GM10266 (cell line): ENCODE results near the gene LARGE1.

Experiments used
- DNase-seq: peaks from one replicate; pipeline ENCODE4 v3.0.0; 2012; ENCODE audit errors: extremely low spot score
- TF ChIP-seq, protein P1 (sequence below): IDR thresholded peaks from 2 replicates; pipeline ENCODE4 v1.5.1; 2012; ENCODE audit warnings: mild to moderate bottlenecking, low read depth; ENCODE audit not compliant: control insufficient read depth, insufficient read depth; ENCODE audit errors: missing control alignments

LARGE1 gene

DNA sequence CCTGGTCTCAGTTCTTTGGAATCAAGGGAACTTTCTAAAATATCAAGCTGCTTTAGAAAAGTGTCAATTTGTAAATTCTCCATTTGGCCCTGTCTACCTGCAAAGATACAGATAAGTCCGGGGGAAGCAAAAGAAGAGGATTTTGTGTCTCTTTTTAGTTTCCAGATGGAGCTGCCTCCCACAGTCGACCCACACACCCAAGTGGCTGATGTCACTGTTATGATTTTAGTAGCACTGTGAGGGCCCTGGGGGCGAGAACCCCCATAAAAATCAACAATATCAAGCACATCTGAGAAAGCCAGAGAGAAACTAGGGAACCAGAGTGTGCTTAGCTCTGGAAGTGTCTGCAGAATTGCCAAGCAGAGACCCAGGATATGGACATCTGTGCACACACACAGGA lies 212.7 kb downstream of the LARGE1 start:
- TF ChIP-seq, protein P1, sequence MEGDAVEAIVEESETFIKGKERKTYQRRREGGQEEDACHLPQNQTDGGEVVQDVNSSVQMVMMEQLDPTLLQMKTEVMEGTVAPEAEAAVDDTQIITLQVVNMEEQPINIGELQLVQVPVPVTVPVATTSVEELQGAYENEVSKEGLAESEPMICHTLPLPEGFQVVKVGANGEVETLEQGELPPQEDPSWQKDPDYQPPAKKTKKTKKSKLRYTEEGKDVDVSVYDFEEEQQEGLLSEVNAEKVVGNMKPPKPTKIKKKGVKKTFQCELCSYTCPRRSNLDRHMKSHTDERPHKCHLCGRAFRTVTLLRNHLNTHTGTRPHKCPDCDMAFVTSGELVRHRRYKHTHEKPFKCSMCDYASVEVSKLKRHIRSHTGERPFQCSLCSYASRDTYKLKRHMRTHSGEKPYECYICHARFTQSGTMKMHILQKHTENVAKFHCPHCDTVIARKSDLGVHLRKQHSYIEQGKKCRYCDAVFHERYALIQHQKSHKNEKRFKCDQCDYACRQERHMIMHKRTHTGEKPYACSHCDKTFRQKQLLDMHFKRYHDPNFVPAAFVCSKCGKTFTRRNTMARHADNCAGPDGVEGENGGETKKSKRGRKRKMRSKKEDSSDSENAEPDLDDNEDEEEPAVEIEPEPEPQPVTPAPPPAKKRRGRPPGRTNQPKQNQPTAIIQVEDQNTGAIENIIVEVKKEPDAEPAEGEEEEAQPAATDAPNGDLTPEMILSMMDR = no peak
- DNase-seq = no peak

DNA sequence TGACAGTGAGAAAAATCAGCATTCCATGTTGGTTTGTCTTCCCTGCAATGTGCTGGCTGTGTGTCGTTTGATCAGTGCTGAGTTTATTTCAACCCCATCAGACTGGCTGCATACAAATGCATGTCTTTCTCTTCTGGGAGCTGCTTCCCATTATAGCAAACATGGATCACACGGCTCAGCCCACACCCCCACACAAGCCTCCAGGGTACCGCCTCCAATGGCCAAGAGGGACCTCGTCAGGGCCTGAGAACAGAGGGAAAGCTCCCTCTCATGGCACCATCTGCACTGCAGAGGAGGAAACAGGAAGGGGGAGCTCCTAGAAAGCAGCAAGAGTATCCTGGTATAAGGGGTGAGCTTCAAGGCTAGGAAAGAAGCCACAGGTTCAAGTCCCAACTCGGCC lies 214.2 kb downstream of the LARGE1 start:
- no peak for DNase-seq
- TF ChIP-seq, protein P1 = no peak

- TF ChIP-seq, protein P1 = no peak
- DNase-seq = no peak
Measured at GRCh38 chr22:33699176-33699575, 221.1 kb downstream of the LARGE1 start.

DNA sequence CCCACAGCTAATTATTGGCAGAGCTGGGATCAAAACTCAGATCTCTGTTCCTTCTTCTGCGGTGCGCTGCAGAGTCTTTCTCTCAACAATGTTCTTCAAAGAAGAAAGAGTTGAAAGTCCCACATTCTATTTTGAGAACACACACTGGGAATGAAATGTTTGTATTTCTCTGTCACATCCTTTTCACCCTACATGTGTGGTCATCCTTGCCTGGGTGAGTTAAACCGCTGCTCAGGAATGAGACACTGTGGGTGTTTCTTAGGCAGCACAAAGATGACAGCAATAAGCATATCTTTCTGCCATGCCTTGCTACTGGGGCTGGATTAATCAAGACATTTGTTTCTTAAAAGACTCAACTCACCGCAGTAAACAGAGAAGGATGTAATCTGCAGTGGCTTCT lies 222.6 kb downstream of the LARGE1 start:
- TF ChIP-seq, protein P1 = no peak
- no peak for DNase-seq

DNA sequence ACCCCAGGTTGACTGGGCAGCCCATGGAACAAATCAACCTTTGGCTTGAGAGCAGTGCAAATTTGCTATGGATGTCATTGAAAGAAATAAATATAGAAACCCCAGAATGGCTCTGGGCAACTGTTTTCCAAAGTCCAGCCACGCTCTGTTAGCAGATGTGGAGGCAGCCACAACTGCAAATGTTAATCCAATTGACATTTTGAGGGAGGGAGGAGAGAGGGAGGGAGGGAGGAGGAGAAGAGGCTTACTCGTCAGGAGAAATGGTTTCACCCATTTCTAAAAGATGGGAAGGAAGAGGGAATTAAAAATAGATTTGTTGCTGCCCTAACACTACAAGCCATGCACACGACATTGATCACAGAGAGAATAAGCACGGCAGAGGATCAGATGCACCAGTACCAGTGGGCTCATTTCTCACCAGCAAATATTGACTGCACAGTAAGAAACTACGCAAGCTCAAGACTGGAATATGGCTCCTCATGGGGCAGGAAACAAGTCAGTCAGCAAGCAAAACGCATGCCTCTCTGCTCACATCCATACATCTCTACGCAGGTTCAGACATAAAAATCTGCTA lies 229.1 kb downstream of the LARGE1 start:
- no peak for DNase-seq
- TF ChIP-seq, protein P1 = no peak

DNA sequence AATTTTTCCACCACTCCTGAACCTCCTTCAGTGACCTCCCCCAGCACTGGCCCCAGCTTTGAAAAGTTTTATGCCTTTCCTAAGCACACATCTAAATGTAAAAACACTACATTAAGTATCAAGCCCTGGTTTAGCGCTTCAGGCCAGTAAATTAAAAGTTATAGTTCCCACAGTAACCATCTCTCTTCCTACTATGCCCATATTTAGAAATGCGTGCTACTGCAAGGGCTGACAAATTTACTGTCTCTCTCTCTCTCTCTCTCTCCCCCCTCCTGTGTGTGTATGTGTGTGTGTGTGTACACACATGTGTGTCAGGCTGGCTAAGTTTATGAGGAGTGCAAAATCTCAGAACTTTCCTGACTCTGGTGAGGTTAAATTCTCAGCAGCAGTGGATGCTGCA lies 231.4 kb downstream of the LARGE1 start:
- no peak for DNase-seq
- TF ChIP-seq, protein P1 = no peak

- TF ChIP-seq, protein P1 = no peak
- no peak for DNase-seq
Measured at GRCh38 chr22:33687464-33687863, 232.8 kb downstream of the LARGE1 start.
